Keratinocyte (primary cell): ENCODE results near the gene AAR2. TPM values are rescaled to one million over a fixed set of nuclear protein-coding genes. Genes with fewer than 3 reads are reported as not detected.

Source experiments
- DNase-seq: peaks from one replicate; pipeline ENCODE4 v3.0.0-alpha.2; 2011; ENCODE audit warnings: low read depth, missing footprints, low spot score
- FAIRE-seq: peaks from 2 replicates; lab custom pipeline; 2011; peaks lifted over from hg19 to GRCh38; lab: Jason Lieb, UNC
- H2AFZ ChIP-seq: 2 replicates; pipeline ENCODE4 v1.6.0; 2012; ENCODE audit warnings: low read length, control low read depth, inconsistent platforms; ENCODE audit not compliant: control insufficient read depth
- H3K27ac ChIP-seq: 2 replicates; pipeline ENCODE4 v1.5.1; 2011; ENCODE audit warnings: low read length; ENCODE audit not compliant: control insufficient read depth, insufficient read depth
- H3K27me3 ChIP-seq: 3 replicates; pipeline ENCODE4 v1.6.0; 2011; ENCODE audit warnings: low read length; ENCODE audit not compliant: control insufficient read depth, insufficient read depth; ENCODE audit errors: extremely low read depth
- H3K36me3 ChIP-seq, 2 experiments: 2 replicates in 1 of 2; 3 replicates in 1 of 2; pipeline ENCODE4 v1.5.1; 2011; ENCODE audit warnings: low read length in 2 of 2, mild to moderate bottlenecking in 1 of 2; ENCODE audit not compliant: control insufficient read depth in 2 of 2, insufficient read depth in 2 of 2; ENCODE audit errors: extremely low read depth in 1 of 2
- H3K4me1 ChIP-seq: 3 replicates; pipeline ENCODE4 v1.5.1; 2011; ENCODE audit warnings: low read length; ENCODE audit not compliant: control insufficient read depth, insufficient read depth; ENCODE audit errors: extremely low read depth
- H3K4me2 ChIP-seq: 3 replicates; pipeline ENCODE4 v1.6.0; 2011; ENCODE audit warnings: low read depth, low read length; ENCODE audit not compliant: control insufficient read depth, insufficient read depth; ENCODE audit errors: extremely low read depth
- H3K4me3 ChIP-seq, 3 experiments: fragments of 200-600 bp in 1 of 3; sonication (generic) in 1 of 3; 2 replicates in 2 of 3; 3 replicates in 1 of 3; pipeline ENCODE4 v1.5.1; 2011 to 2016; ENCODE audit warnings: low read length in 3 of 3, mild to moderate bottlenecking in 3 of 3, control low read depth in 2 of 3, inconsistent platforms in 1 of 3, low read depth in 1 of 3, mixed read lengths in 1 of 3, mixed run types in 1 of 3, moderate library complexity in 1 of 3; ENCODE audit not compliant: control insufficient read depth in 2 of 3, insufficient read depth in 2 of 3; ENCODE audit errors: extremely low read depth in 1 of 3
- H3K79me2 ChIP-seq: 2 replicates; pipeline ENCODE4 v1.6.0; 2012; ENCODE audit warnings: low read length; ENCODE audit not compliant: control insufficient read depth, insufficient read depth
- H3K9ac ChIP-seq: 3 replicates; pipeline ENCODE4 v1.6.0; 2011; ENCODE audit warnings: low read length; ENCODE audit not compliant: control insufficient read depth, insufficient read depth; ENCODE audit errors: extremely low read depth
- H3K9me1 ChIP-seq: 3 replicates; pipeline ENCODE4 v1.6.0; 2011; ENCODE audit warnings: low read length; ENCODE audit not compliant: control insufficient read depth, insufficient read depth; ENCODE audit errors: extremely low read depth
- H3K9me3 ChIP-seq: 2 replicates; pipeline ENCODE4 v1.5.1; 2012; ENCODE audit warnings: low read depth, low read length; ENCODE audit not compliant: control insufficient read depth
- H4K20me1 ChIP-seq: 3 replicates; pipeline ENCODE4 v1.6.0; 2011; ENCODE audit warnings: low read length; ENCODE audit not compliant: control insufficient read depth, insufficient read depth; ENCODE audit errors: extremely low read depth
- EZH2 ChIP-seq: IDR thresholded peaks from one replicate; pipeline ENCODE4 v1.6.1; 2012; ENCODE audit warnings: inconsistent platforms, mild to moderate bottlenecking, low read length, moderate library complexity
- dilution Hi-C: fragments of 300-500 bp; cut with MboI; formaldehyde crosslinking; loops from one replicate; pipeline ENCODE4 v1.7.0; 2020; ENCODE audit warnings: low sequenced_read_pairs; ENCODE audit not compliant: extremely low pct_ligation_motif_present
- polyA plus RNA-seq, 5 experiments: library from polyadenylated mRNA; depleted of rRNA in 3 of 5; stranded (reverse) in 3 of 5; stranded (forward) in 1 of 5; unstranded in 1 of 5; fragments of >200 nt; gene quantifications; 1 replicate in 1 of 5; 2 replicates in 3 of 5; 3 replicates in 1 of 5; pipeline versions ENCODE4 v1.2.1 to v1.2.3, GENCODE V29; 2011 to 2012; ENCODE audit warnings: missing spikeins in 2 of 5, low read depth in 1 of 5, low replicate concordance in 1 of 5
- TF ChIP-seq, protein P1 (sequence below), 3 experiments: IDR thresholded peaks in 1 of 3; conservative IDR thresholded peaks in 1 of 3; optimal IDR thresholded peaks in 1 of 3; 2 replicates in 2 of 3; 3 replicates in 1 of 3; pipeline versions ENCODE3 to v1.5.1; 2011; ENCODE audit warnings: low read length in 3 of 3, mild to moderate bottlenecking in 3 of 3, moderate library complexity in 2 of 3, control low read depth in 1 of 3, inconsistent platforms in 1 of 3; ENCODE audit not compliant: insufficient read depth in 2 of 3; ENCODE audit errors: extremely low read depth in 1 of 3

The AAR2 gene
- polyA plus RNA-seq, 1 donor (not counting 4 experiments of a cell fraction or from before 2014, with no cell fraction given) = 20.1 TPM

DNA sequence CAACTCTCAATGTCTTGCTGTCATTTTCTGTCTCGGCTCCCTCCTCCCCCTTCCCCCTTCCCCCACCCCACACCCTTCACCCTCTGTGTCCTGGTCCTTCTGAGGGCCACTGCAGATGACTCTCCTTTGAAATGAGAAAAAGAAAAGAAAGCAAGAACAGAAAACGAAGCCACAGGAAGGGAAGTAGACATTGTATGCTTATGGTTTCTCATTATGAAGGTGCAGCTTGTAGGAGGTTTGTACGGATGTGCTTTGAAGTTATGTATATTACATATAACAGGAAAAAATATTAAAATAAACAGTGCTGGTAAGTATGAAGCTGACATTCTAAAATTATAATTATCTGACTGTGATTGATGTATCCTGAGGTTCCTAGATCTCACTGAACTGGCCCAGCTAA lies 6.3 kb upstream of the AAR2 start:
- H3K4me1 ChIP-seq = no peaks in the 10 kb centered on the region
- FAIRE-seq = no peak
- no peaks in the 10 kb centered on the region for H3K36me3 ChIP-seq
- no peaks in the 10 kb centered on the region for H3K79me2 ChIP-seq
- no peak overlapping the region for H3K9ac ChIP-seq
- TF ChIP-seq EZH2 = no peak
- TF ChIP-seq, protein P1, sequence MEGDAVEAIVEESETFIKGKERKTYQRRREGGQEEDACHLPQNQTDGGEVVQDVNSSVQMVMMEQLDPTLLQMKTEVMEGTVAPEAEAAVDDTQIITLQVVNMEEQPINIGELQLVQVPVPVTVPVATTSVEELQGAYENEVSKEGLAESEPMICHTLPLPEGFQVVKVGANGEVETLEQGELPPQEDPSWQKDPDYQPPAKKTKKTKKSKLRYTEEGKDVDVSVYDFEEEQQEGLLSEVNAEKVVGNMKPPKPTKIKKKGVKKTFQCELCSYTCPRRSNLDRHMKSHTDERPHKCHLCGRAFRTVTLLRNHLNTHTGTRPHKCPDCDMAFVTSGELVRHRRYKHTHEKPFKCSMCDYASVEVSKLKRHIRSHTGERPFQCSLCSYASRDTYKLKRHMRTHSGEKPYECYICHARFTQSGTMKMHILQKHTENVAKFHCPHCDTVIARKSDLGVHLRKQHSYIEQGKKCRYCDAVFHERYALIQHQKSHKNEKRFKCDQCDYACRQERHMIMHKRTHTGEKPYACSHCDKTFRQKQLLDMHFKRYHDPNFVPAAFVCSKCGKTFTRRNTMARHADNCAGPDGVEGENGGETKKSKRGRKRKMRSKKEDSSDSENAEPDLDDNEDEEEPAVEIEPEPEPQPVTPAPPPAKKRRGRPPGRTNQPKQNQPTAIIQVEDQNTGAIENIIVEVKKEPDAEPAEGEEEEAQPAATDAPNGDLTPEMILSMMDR (optimal IDR thresholded peaks at IDR 0.05 in 1 of 3, IDR thresholded peaks at IDR 0.05 in 1 of 3, conservative IDR thresholded peaks at IDR 0.05 in 1 of 3; ENCODE audit: extremely low read depth in 1 of 3, insufficient read depth in 2 of 3, low read length in 3 of 3) = no peak
- dilution Hi-C loops = no loop called here
- H3K9me1 ChIP-seq = no peaks in the 10 kb centered on the region
- no peaks in the 10 kb centered on the region for H4K20me1 ChIP-seq
- H3K27me3 ChIP-seq = no peaks in the 10 kb centered on the region
- H2AFZ ChIP-seq = no peak overlapping the region
- H3K27ac ChIP-seq = no peak overlapping the region
- no peak overlapping the region for H3K4me2 ChIP-seq
- no peak overlapping the region for H3K4me3 ChIP-seq
- no peaks in the 10 kb centered on the region for H3K9me3 ChIP-seq
- no peak for DNase-seq

DNA sequence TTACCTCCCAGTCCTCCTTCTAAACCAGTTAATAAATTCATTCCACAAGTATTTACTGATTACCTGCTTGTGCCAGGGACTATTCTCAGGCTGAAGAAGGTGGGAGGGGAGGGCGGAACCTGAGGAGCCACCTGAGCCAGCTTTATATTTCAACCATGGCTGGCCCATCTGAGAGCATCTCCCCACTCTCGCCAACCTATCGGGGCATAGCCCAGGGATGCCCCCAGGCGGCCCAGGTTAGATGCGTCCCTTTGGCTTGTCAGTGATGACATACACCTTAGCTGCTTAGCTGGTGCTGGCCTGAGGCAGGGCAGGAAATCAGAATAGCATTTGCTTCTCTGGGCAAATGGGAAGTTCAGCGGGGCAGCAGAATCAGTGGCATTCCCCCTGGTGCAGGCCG lies 4.9 kb upstream of the AAR2 start:
- H3K9ac ChIP-seq = no peak overlapping the region
- no peak for FAIRE-seq

More for the DNA sequence above, 4.9 kb upstream of the AAR2 start:
- Histone ChIP-seq H3K36me3 (no peaks in the 10 kb centered on the region), H3K4me2 (no peak overlapping the region), H3K4me1 (peaks cover 5% of the 10 kb centered on the region), H4K20me1 (no peaks in the 10 kb centered on the region), H3K27ac (no peak overlapping the region), H3K9me3 (no peaks in the 10 kb centered on the region), H2AFZ (no peak overlapping the region), H3K9me1 (peaks cover 2% of the 10 kb centered on the region), H3K79me2 (peaks cover 3% of the 10 kb centered on the region), H3K27me3 (no peaks in the 10 kb centered on the region), H3K4me3 (no peak overlapping the region)
- dilution Hi-C loops = no loop called here
- TF ChIP-seq, protein P1 (optimal IDR thresholded peaks at IDR 0.05 in 1 of 3, IDR thresholded peaks at IDR 0.05 in 1 of 3, conservative IDR thresholded peaks at IDR 0.05 in 1 of 3; ENCODE audit: extremely low read depth in 1 of 3, insufficient read depth in 2 of 3, low read length in 3 of 3) = no peak
- no peak for TF ChIP-seq EZH2
- DNase-seq = no peak
